ENCODE measurements around the gene FBXW9. TPM values are rescaled to one million over a fixed set of nuclear protein-coding genes. Genes with fewer than 3 reads are reported as not detected.

FBXW9 gene
- total and polyA plus RNA-seq, 2 of the 4 experiments (the other 2 are of a cell fraction) = 9.5 to 14.2 TPM

- Histone ChIP-seq H2AFZ (replicated peaks; ENCODE audit: low read length, poor library complexity) (peak within 1 kb of the TSS; percentile 94), H3K79me1 (ENCODE audit: low read depth in 1 of 2, low read length in 2 of 2) (peaks cover 11 to 45% of the 10 kb centered on the region in 2 experiments; a peak in 3 of 4 replicates), H2AK5ac (ENCODE audit: low read depth, low read length) (peak within 1 kb of the TSS; percentile 80), H3K9me1 (ENCODE audit: insufficient read depth, low read length) (peaks cover 7% of the 10 kb centered on the region; the same call in 1 of the 2 replicates), H4K8ac (ENCODE audit: low read depth in 2 of 2, low read length in 2 of 2) (peak within 1 kb of the TSS; percentile 83 to 95), H3K4me1 (ENCODE audit: control insufficient read depth, insufficient read depth, low read length) (peaks cover 4% of the 10 kb centered on the region; the same call in 1 of the 2 replicates), H3K9ac (ENCODE audit: low read depth, low read length) (peak within 1 kb of the TSS; percentile 69), H2BK5ac (ENCODE audit: low read depth, low read length, poor library complexity, severe bottlenecking) (peak within 1 kb of the TSS; percentile 68), H3K18ac (ENCODE audit: low read depth, low read length) (no peak within 1 kb of the TSS; the same call in 1 of the 2 replicates), H2BK15ac (ENCODE audit: low read depth, low read length) (peak within 1 kb of the TSS; percentile 31; the same call in 1 of the 3 replicates), H2AK9ac (replicated peaks; ENCODE audit: low read depth, low read length, poor library complexity) (peak within 1 kb of the TSS; percentile 99), H4K5ac (ENCODE audit: low read depth, low read length) (peak within 1 kb of the TSS; percentile 86), H3K4me2 (ENCODE audit: low read depth, low read length) (peak within 1 kb of the TSS; percentile 88), H3K27me3 (ENCODE audit: control insufficient read depth, insufficient read depth, low read length) (no peaks in the 10 kb centered on the region), H3K36me3 (ENCODE audit: control insufficient read depth, insufficient read depth, low read length) (peaks cover 10% of the 10 kb centered on the region), H4K91ac (ENCODE audit: insufficient read depth, low read depth, low read length) (peak within 1 kb of the TSS; percentile 75), H4K20me1 (ENCODE audit: insufficient read depth, low read length) (0 out of 2 replicates have a peak, but pooled peaks cover 5% of the 10 kb centered on the region), H3K23ac (ENCODE audit: low read depth, low read length) (peak within 1 kb of the TSS; percentile 95), H2BK20ac (ENCODE audit: low read depth, low read length) (no peak within 1 kb of the TSS), H3K9me3 (ENCODE audit: control insufficient read depth, insufficient read depth, low read length) (no peaks in the 10 kb centered on the region), H3K27ac (ENCODE audit: insufficient read depth, low read length) (peak within 1 kb of the TSS; percentile 68), H3K14ac (replicated peaks; ENCODE audit: low read depth, low read length) (peak within 1 kb of the TSS; percentile 79), H3K4me3 (ENCODE audit: insufficient read depth, low read depth, low read length) (peak within 1 kb of the TSS; percentile 53), H2BK120ac (ENCODE audit: low read depth, low read length) (peak within 1 kb of the TSS; percentile 35), H3K56ac (ENCODE audit: extremely low read depth, insufficient read depth, low read length) (peak within 1 kb of the TSS; percentile 91), H3K4ac (ENCODE audit: low read depth, low read length) (peak within 1 kb of the TSS; percentile 85)
- no TSS peak for BruUV-seq (replicated peaks)
- dilution Hi-C loops (cut with HindIII; ENCODE audit: low sequenced_read_pairs, unreplicated experiment) = no loop called here
- 2% methylated on average over 10 of the region's 28 CpGs; no CpG with 5 or more reads in 1 of the 2 experiments for WGBS, 2 experiments (ENCODE audit: extremely low coverage in 2 of 2, insufficient read length in 1 of 2)
- ATAC-seq (ENCODE audit: low read depth) (peak; percentile 27; the same call in 1 of the 2 replicates), DNase-seq (peak; percentile 62)
- POLR2A ChIA-PET (ENCODE audit: unreplicated experiment) = interaction anchor here (0.8 kb wide), 1 partner anchor 10 kb away, joined by 4 read pairs; no protein-coding TSS in a partner anchor
- intact Hi-C loops (cut with micrococcal nuclease) = no loop called here
- in situ Hi-C loops (cut with MboI; ENCODE audit: low sequenced_read_pairs) = no loop called here
- CTCF ChIA-PET = interaction anchor here (0.7 to 2.2 kb wide), 3 partner anchors 9 to 34 kb away, joined by 3 to 8 read pairs (median 5); partner anchors contain the start of gene TRIR
- TF ChIP-seq ELK1 (IDR thresholded peaks at IDR 0.05; ENCODE audit: borderline replicate concordance, low read depth, low read length) (no peak), CTCF (conservative IDR thresholded peaks at IDR 0.05; ENCODE audit: low read depth, low read length) (no peak), MAZ (IDR thresholded peaks at IDR 0.05; ENCODE audit: borderline replicate concordance, low read depth, low read length) (peak; percentile 82), SMC3 (IDR thresholded peaks at IDR 0.05; ENCODE audit: low read depth, low read length) (no peak), RFX5 (IDR thresholded peaks at IDR 0.05; ENCODE audit: low read depth, low read length) (no peak), MXI1 (IDR thresholded peaks at IDR 0.05; ENCODE audit: borderline replicate concordance, low read depth, low read length) (peak; percentile 99), RAD21 (IDR thresholded peaks at IDR 0.05; ENCODE audit: low read length) (no peak), USF2 (IDR thresholded peaks at IDR 0.05; ENCODE audit: low read depth, low read length) (peak; percentile 12; the same call in 1 of the 2 replicates), FOS (IDR thresholded peaks at IDR 0.05; ENCODE audit: low read depth, low read length) (no peak), CHD1 (IDR thresholded peaks at IDR 0.05; ENCODE audit: low read depth, low read length) (no peak), CEBPB (IDR thresholded peaks at IDR 0.05; ENCODE audit: low read depth, low read length) (no peak), BHLHE40 (IDR thresholded peaks at IDR 0.05; ENCODE audit: low read depth, low read length) (peak; percentile 88), POLR2A (IDR thresholded peaks at IDR 0.05; ENCODE audit: low read depth, low read length) (0 out of 2 replicates have a peak, but pooled peaks have one; percentile 23)
Observed at GRCh38 chr19:12723641-12724426, 27.4 kb upstream of the FBXW9 start, which contains the start of gene TNPO2. Gene TNPO2 (minus strand): TSS chr19:12723932. CDS start chr19:12720977, 2,955 bp downstream.

All from IMR-90 (cell line).